Natural killer cell (primary cell): Measurements from ENCODE around the gene COX6B2. TPM values are rescaled to one million over a fixed set of nuclear protein-coding genes. Genes with fewer than 3 reads are reported as not detected.

Source experiments
- ATAC-seq, 3 donors: fragments of 150-1000 bp in 2 of 3; fragments of 200-7000 bp in 1 of 3; cut with Tn5 transposase; 1 replicate in 1 of 3; 2 replicates in 2 of 3; pipeline ENCODE4 v1.10.0; 2021; ENCODE audit warnings: mild to moderate bottlenecking in 2 of 3, moderate library complexity in 2 of 3
- DNase-seq, 2 donors: peaks; one replicate each; pipeline versions ENCODE4 v3.0.0 to v3.0.0-alpha.2; 2013 to 2021; ENCODE audit warnings: mixed read lengths in 1 of 2
- H3K27ac ChIP-seq: one replicate; pipeline ENCODE4 v1.5.1; 2013; ENCODE audit warnings: mild to moderate bottlenecking, low read length
- H3K27me3 ChIP-seq: one replicate; pipeline ENCODE4 v1.6.1; 2013; ENCODE audit warnings: low read length; ENCODE audit not compliant: control insufficient read depth, insufficient read depth
- H3K36me3 ChIP-seq: one replicate; pipeline ENCODE4 v1.6.1; 2013; ENCODE audit warnings: low read length; ENCODE audit not compliant: control insufficient read depth, insufficient read depth
- H3K4me1 ChIP-seq: one replicate; pipeline ENCODE4 v1.6.1; 2013; ENCODE audit warnings: low read length; ENCODE audit not compliant: control insufficient read depth, insufficient read depth
- H3K4me3 ChIP-seq: one replicate; pipeline ENCODE4 v1.5.1; 2013; ENCODE audit warnings: low read length
- H3K9me3 ChIP-seq: one replicate; pipeline ENCODE4 v1.6.1; 2013; ENCODE audit warnings: low read length; ENCODE audit not compliant: control insufficient read depth, insufficient read depth
- H3K27ac Mint-ChIP-seq, 2 donors: one replicate each; pipeline ENCODE4 v1.8.0; 2022; ENCODE audit warnings: mild to moderate bottlenecking in 2 of 2, mixed read lengths in 2 of 2, moderate library complexity in 1 of 2
- H3K27me3 Mint-ChIP-seq, 2 donors: one replicate each; pipeline ENCODE4 v1.8.0; 2022; ENCODE audit warnings: low read depth in 2 of 2, mixed read lengths in 2 of 2
- H3K36me3 Mint-ChIP-seq: one replicate; pipeline ENCODE4 v1.8.0; 2022; ENCODE audit warnings: mixed read lengths
- H3K4me1 Mint-ChIP-seq, 2 donors: one replicate each; pipeline ENCODE4 v1.8.0; 2022; ENCODE audit warnings: mixed read lengths in 2 of 2
- H3K4me3 Mint-ChIP-seq: one replicate; pipeline ENCODE4 v1.8.0; 2022; ENCODE audit warnings: mild to moderate bottlenecking, moderate library complexity, mixed read lengths
- H3K9me3 Mint-ChIP-seq, 2 donors: one replicate each; pipeline ENCODE4 v1.8.0; 2022; ENCODE audit warnings: mixed read lengths in 2 of 2
- WGBS: methylation state at CpG from one replicate; pipeline ENCODE4 v1.1.7; 2013; ENCODE audit warnings: missing lambda C conversion rate; ENCODE audit not compliant: insufficient coverage; 5-methylcytosine and 5-hydroxymethylcytosine counted together
- intact Hi-C: fragments of 100-400 bp; cut with micrococcal nuclease; formaldehyde crosslinking; loops from one replicate; pipeline ENCODE4 v1.14.2; 2022
- total RNA-seq, 4 donors: library from RNA; stranded (reverse); fragments of 120-200 nt in 1 of 4; gene quantifications; one replicate each; pipeline versions ENCODE4 v1.2.3 to v1.2.4, GENCODE V29; 2013 to 2022
- TF ChIP-seq, protein P1 (sequence below): fragments of 200-600 bp; IDR thresholded peaks from one replicate; pipeline ENCODE4 v1.8.0; 2022; ENCODE audit warnings: antibody characterized with exemption

The COX6B2 gene
- total RNA-seq, 3 donors from 2014 or later (not counting 1 experiment from before 2014, with no cell fraction given) = 0.26 to 6.5 TPM; not detected in 1

DNA sequence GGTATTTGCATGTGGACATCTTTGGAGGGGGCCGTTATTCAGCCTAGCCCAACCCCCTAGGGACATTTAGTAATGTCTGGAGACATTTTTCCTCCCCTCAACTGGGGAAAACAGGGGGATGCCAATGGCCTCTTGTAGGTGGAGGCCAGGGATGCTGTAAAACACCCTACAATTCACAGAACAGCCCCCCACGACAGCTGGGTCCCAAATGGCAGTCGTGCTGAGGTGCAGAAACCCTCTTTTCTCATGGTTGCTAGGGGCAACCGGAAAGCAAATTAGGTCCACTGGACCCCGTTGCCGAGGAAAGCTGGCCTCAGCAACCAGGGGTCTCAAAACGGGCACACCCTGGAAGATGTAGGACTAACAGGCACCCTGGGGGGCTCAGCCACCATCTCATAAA lies 44.0 kb downstream of the COX6B2 start:
- Mint-ChIP-seq H3K27ac (no peak overlapping the region), H3K4me3 (no peak overlapping the region), H3K9me3 (no peaks in the 10 kb centered on the region), H3K27me3 (no peaks in the 10 kb centered on the region), H3K36me3 (no peaks in the 10 kb centered on the region), H3K4me1 (no peaks in the 10 kb centered on the region)
- Histone ChIP-seq H3K4me3 (no peak overlapping the region), H3K36me3 (no peaks in the 10 kb centered on the region), H3K9me3 (no peaks in the 10 kb centered on the region), H3K27me3 (no peaks in the 10 kb centered on the region), H3K27ac (no peak overlapping the region), H3K4me1 (no peaks in the 10 kb centered on the region)
- DNase-seq (no peak), ATAC-seq (no peak)
- intact Hi-C loops = no loop called here
- 85% methylated on average over 7 of the region's 7 CpGs for WGBS
- TF ChIP-seq, protein P1, sequence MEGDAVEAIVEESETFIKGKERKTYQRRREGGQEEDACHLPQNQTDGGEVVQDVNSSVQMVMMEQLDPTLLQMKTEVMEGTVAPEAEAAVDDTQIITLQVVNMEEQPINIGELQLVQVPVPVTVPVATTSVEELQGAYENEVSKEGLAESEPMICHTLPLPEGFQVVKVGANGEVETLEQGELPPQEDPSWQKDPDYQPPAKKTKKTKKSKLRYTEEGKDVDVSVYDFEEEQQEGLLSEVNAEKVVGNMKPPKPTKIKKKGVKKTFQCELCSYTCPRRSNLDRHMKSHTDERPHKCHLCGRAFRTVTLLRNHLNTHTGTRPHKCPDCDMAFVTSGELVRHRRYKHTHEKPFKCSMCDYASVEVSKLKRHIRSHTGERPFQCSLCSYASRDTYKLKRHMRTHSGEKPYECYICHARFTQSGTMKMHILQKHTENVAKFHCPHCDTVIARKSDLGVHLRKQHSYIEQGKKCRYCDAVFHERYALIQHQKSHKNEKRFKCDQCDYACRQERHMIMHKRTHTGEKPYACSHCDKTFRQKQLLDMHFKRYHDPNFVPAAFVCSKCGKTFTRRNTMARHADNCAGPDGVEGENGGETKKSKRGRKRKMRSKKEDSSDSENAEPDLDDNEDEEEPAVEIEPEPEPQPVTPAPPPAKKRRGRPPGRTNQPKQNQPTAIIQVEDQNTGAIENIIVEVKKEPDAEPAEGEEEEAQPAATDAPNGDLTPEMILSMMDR = no peak

DNA sequence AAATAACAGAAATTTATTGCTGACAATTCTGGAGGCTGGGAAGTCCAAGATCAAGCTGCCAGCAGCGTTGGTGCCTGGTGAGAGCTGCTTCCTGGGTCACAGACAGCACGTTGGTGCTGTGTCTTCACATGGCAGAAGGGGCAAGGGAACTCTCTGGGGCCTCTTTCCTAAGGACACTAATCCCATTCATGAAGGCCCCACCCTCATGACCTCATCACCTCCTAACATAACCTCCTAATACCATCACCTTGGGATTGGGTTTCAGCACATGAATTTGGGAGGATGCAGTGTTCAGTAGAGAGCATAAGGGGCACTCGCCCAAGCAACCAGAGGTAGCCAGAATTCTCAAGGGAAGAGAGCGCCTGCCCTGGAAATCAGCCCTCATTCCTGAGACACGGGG lies 45.1 kb downstream of the COX6B2 start:
- Histone ChIP-seq H3K9me3 (no peaks in the 10 kb centered on the region), H3K36me3 (no peaks in the 10 kb centered on the region), H3K27me3 (no peaks in the 10 kb centered on the region), H3K4me3 (no peak overlapping the region), H3K27ac (no peak overlapping the region), H3K4me1 (no peaks in the 10 kb centered on the region)
- Mint-ChIP-seq H3K27ac (no peak overlapping the region), H3K36me3 (no peaks in the 10 kb centered on the region), H3K9me3 (no peaks in the 10 kb centered on the region), H3K27me3 (no peaks in the 10 kb centered on the region), H3K4me3 (no peak overlapping the region), H3K4me1 (no peaks in the 10 kb centered on the region)
- DNase-seq = no peak
- intact Hi-C loops = no loop called here
- ATAC-seq = no peak
- TF ChIP-seq, protein P1 = no peak
- 91% methylated on average over 5 of the region's 5 CpGs for WGBS

DNA sequence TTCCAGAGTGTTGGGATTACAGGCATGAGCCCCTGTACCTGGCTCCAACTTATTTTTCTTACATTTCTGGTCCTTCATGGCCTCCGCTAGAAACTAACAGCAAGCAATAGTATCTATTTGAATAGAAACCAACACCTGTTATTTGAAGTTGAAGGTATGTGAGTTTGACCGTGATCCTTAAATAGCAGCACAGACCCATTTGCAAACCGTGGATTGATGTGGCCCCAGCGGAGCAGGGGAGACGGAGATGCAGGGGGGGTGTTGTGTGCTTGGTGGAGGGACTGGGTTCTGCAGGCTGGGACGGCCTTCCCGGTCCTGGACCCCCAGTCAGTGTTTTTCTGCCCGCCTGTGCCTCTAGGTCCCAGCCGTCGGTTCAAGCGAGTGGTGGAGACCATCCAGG lies 46.2 kb downstream of the COX6B2 start:
- no peaks in the 10 kb centered on the region for H3K27me3 ChIP-seq
- no peak overlapping the region for H3K27ac ChIP-seq
- ATAC-seq (no peak), DNase-seq (no peak)
- no peaks in the 10 kb centered on the region for H3K9me3 Mint-ChIP-seq
- WGBS = 92% methylated on average over 10 of the region's 11 CpGs
- H3K27ac Mint-ChIP-seq = no peak overlapping the region
- no peak overlapping the region for H3K4me3 Mint-ChIP-seq
- H3K36me3 Mint-ChIP-seq = no peaks in the 10 kb centered on the region
- H3K9me3 ChIP-seq = no peaks in the 10 kb centered on the region
- H3K4me1 Mint-ChIP-seq = no peaks in the 10 kb centered on the region
- no peak overlapping the region for H3K4me3 ChIP-seq
- TF ChIP-seq, protein P1 = no peak
- H3K36me3 ChIP-seq = no peaks in the 10 kb centered on the region
- H3K4me1 ChIP-seq = no peaks in the 10 kb centered on the region
- no peaks in the 10 kb centered on the region for H3K27me3 Mint-ChIP-seq
- intact Hi-C loops = no loop called here

DNA sequence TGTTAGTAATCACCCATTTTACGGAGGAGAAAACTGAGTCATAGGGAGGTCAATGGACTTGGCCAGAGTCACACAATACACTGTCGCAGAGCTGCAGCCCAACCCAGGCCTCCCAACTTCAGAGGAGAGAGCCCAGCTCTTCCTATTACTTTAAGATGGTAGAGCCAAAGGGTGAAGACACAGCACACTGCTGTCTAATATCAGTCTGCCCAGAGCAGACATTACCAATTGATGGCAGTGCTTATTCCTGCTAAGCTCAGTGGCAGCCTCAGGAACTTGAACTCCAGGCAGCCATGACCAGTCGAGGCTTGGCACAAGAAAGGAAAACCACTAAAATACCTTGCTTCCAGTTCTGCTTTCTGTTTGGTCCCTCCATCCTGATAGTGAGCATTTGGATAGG lies 47.8 kb downstream of the COX6B2 start:
- 87% methylated on average over 3 of the region's 3 CpGs for WGBS
- Histone ChIP-seq H3K36me3 (no peaks in the 10 kb centered on the region), H3K4me1 (peaks cover 8% of the 10 kb centered on the region), H3K27me3 (no peaks in the 10 kb centered on the region), H3K4me3 (no peak overlapping the region), H3K27ac (no peak overlapping the region), H3K9me3 (no peaks in the 10 kb centered on the region)
- Mint-ChIP-seq H3K27ac (no peak overlapping the region), H3K9me3 (no peaks in the 10 kb centered on the region), H3K4me1 (peaks cover 0 to 6% of the 10 kb centered on the region in 2 donors), H3K4me3 (no peak overlapping the region), H3K27me3 (no peaks in the 10 kb centered on the region), H3K36me3 (no peaks in the 10 kb centered on the region)
- intact Hi-C loops = no loop called here
- no peak for DNase-seq
- ATAC-seq = no peak
- TF ChIP-seq, protein P1 = no peak
